ENCODE data around the gene TSPAN1.

Gene TSPAN1, protein sequence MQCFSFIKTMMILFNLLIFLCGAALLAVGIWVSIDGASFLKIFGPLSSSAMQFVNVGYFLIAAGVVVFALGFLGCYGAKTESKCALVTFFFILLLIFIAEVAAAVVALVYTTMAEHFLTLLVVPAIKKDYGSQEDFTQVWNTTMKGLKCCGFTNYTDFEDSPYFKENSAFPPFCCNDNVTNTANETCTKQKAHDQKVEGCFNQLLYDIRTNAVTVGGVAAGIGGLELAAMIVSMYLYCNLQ

DNA sequence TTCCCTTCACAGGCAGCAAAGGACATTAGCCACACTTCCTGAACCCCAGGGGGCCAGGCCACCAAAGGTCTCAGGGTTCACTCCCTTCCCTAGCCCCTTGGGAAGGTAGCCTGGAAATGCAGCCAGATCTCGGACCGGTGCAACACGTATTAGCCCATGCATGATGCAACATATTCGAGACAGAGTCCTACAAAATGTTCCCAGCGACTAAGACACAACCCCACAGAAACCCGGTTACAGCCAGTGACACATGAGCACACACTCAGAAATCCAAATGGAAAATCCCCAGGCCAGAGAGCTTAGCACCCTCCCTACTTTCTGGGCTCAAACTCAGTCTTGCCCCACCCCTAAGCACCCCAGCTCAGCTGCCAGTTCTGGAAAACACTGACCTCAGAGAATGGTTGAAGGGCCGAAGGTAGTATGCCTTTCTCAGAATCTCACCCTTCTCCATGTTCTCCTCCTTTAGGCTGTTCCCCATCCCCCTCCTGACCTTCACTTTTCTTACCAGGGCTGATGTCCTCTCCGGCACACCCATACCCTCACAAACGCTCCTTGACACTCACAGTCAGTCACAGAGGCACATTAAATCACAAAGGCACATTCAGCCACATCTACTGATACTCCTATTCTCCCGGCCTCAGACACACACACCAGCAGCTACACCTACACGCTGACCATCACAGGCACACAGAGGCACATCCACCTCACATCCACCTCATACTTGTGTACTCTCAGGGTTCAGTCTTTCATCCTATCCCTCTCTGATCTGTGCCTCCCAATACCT, at the start of gene TSPAN1:
TSS of gene TSPAN1 (plus strand) at position 640 of the 784 bp plus-strand sequence. CDS start 6,021 bp downstream, outside the sequence.
- DNase-seq = no peak

DNA sequence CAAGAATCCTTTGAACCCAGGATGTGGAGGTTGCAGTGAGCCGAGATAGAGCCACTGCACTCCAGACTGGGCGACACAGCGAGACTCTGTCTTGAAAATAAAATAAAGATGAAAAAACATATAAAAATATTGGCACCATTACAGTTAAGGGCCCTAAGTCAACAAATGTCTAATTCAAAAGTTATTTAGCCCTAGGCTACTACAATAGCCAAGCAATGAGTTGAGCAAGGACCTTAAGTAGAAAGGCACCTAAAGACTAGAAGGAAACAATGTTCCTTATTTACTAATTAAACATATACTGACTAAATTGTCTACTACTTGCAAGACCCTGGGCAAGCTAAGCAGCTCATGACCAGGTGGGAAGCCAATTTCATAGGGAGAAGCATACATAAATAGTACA, 46.5 kb upstream of the TSPAN1 start:
- no peak for DNase-seq

DNA sequence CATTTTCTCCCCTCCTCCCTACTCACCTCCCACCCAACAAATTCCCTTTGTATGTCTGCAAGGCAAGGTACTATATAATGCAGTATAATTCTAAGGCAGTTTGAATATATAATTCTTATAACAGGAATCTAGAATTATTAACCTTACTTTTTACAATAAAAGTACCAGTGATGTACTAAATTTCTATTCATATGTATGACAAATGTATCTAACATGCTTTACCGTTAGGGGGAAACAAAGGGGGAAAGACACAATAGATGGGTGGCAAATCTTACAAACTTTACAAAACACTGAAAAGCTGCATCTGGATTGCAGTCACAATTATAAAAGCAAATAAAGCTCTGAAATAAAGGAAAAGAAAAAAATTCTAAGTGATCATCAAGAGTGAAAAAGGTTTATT, 44.8 kb upstream of the TSPAN1 start:
- no peak for DNase-seq

DNA sequence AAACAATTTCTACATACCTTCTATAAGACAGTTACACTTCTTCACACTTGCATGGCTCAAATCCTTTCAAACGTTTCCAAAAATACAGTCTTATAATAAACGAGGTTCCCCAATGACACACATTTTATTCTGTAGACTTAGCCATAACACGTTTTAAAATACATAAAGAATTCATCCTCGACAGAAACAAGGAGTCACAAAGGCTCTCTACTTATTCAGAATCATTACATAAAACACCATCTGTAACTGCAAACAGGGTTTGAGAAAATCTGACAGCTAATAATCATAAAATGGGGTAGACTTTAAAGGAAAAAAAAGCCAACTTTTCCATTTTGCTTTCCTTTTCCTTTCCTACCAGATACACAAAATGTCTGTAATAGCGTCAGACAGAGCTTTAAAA, 44.3 kb upstream of the TSPAN1 start:
- no peak for DNase-seq

DNA sequence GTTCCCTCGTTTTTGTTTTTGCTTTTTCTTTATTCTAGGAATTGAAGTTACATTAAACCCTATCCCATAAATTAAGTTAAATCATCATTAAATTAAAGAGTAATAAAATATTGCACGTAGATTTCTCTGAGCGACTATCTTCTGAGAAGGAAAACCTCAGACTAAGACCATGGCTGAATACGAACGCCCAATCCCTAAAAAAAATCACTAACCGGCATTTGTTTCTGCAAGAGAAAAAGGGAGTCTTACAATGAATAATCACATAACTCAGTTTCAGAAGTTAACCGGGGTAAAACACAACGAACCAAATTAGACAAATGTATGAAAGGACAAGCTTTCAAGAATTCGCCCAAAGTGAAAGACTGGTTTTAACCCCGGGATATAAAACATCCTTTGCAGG, 43.8 kb upstream of the TSPAN1 start:
- no peak for DNase-seq

DNA sequence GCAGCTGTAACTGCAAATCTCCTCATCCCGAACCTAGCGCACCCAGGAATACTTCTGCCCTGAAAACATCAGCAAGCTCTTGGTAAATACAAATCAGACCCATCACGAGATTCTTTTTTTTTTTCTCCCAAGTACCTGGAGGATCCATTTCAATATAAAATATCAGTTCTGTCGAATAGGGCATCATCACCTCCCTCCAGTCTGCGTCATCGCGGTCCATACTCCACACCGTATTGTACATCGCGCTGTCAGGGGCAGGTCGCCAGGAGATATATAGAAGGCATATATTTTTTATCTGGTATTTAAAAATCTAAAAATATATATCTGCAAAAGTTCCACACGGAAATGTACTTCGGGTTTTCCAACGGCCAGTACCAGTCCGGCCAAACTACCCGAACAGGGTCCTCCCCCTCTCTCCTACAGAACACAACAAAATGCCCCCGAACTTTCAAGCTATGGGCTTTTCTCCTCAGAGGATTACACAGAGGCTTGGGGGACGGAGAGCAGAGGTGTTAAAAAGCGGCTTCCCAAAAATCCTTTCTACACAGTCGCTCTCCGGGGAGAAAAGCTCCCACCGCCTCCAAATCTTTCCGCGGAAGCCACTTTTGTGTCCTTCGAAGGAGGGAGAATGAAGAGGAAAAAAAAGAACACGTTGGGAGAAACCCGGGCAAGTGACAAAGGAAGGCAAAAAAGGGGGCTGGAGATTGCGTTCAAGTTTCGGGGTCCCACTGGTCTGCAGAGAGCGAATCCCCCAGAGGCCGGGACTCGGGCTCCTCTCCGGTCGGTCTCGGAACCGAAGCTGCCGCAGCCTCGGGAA, 43.0 kb upstream of the TSPAN1 start:
- peak; percentile 89 for DNase-seq

DNA sequence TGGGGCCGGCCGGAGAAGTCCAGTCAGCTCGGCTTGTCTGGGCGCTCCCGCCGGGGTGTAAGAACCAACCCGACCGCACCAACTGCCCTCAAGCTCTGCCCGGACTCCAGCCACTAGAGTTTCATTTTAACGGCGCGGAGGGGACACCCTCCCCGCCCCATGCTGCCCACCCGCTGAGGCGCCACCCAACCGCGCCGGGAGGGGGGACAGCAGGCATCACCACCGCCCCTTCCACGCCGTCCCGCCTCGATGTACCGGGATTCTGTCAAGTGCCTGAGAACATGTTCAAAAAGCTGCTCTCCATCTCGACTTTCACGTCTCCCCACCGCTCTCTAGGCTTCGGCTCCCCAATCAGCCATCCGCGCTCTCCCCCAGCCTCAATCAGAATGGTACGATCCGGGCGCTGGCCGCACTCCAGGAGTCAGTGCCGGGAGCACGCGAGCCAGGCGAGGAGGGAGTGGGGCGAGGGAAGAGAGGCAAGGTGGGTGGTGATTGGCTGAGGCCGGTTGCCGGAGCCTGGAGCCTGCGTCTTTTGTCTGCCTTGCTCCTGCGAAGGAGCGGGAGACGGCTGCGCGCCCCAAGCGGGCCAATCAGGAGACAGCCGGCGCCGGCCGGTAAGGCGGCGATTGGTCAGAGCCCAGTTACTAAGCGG, 42.2 kb upstream of the TSPAN1 start, which contains the start of gene PIK3R3:
TSS of gene PIK3R3 (minus strand) at position 101 of the 652 bp plus-strand sequence. CDS start 677 bp downstream, outside the sequence.
- peak; percentile 98 for DNase-seq

DNA sequence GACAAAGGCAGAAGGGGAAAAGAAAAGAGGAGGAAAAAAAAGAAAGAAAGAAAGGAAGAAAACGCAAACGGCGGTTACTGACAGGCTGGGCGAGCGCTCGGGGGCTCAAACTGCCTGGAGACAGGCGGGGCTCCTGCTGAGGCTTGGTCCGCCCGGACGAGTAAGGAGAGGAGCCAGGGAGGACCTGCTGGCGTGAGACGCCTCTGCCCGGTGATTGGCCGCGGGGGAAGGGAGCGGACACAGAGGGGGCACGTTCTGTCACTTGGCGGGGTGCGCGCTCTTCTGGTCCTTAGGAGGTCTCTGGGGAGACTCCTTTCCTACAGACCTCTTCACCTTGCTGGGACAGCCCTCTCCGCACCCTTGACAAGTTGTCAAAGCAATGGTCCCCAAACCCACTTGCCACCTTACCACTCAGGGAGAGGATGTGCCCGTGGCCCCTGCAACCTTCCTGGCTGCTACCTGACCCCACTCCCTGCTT, 41.7 kb upstream of the TSPAN1 start:
- DNase-seq = peak; percentile 97

DNA sequence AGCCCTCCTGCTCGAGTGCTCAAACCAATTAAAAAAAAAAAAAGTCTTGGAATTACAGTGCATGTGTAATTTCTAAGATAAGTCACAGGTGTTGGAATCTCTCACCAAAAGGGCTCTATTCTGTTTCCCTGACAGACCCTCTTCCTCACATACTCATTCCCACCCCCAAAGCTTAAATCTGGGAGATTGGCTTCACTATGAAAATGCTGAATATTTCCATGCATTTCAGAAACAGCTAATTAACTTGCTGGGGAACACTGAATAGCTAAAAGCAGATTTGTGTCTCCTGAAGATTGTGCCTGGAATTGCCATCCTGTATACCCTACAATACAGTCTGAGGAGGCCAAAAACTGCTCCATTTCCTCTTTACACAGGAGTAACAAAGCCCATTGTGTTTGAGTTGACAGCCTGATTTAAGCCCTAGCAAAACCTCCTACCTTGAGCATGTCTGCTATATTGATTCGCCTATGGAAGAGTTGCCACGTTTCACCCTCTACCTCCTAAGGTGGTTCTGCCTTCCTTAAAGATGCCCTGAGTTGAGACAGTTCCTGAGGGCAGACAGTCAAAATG, 41.0 kb upstream of the TSPAN1 start:
- DNase-seq = peak; percentile 10

DNA sequence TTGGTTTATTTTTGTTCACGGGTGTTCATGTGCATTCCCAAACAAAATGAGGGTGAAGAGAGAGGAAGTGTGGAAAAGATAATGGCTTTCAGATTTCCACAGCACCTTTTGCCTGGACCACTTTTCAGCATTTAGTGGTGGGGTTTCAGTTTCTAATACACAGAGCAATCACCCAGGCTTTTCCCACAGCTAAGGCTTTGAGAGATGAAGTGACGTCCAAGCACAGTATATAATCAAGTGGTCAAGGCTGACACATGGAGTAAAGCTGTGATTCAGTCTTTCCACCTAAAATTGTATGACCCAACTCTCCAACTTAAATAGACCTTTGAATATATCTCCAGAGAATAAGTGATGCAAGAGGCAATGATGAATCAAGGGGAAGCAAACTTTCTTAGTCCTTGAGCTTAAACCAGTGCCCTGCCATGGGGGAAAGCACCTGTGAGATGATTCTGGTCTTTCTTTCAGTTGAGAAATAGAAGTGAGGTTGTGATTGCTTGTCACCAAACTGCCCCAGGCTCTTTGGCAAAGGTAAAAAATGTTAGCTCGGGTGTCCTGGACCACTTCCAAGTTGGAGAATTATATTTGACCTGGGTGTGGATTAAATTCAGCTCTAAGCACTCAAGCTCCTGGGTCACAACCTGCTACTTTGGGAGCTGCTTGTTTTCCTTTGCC, 40.1 kb upstream of the TSPAN1 start:
- peak; percentile 83 for DNase-seq

DNA sequence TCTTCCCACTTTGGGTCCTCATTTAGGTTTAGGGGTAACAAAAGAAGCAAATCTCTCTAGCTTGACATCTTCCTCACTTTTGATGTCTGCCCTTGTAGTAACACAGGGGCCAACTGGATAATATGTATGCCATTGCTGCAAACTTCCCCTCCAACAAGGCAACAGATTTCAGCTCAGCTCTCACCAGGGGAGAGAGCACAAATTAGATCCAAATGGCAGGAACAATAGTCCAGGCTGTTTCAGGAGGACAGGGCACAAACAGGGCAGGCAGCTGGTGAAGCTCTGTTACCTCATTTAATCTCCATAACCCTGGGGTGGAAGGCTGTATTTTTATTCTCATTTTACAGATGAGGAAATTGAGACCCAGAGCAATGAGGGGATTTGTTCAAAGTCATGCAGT, 38.2 kb upstream of the TSPAN1 start:
- no peak for DNase-seq

DNA sequence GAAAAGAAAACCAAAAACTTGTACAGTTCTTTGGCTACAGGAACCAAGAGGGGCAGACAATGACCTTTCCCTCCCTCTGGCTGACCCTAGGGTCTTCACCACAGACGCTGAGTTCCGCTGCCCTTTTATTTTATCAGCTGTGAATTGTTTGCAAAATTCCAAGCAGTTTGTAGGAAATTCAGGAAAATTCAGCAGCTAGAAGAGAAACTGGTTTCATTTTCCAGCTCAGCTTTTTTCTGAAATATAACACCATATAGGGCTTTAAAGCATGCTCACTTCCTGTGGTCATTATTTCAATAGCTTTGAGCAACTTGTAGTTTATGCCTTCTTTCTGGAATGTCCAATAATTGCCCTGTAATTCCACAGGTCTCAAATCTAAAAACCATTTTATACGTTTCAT, 37.0 kb upstream of the TSPAN1 start:
- no peak for DNase-seq

DNA sequence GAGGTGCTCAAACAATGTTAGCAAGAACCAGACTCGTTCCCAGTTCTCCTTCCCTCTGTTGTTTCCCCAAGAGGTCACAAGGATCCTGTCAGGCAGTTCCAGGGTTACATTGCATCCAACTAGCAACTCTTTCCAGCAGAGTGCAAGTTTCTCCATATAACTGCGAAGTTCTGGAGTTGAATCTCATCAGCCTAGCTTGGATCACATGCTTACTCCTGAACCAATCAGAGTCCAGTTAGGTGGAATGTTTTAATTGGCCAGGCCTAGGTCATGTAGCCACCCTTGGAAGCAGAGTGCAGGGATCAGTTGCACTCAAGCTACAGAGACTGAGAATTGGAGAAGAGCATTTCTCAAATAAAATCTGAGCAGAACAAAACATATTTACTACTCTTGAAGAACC, 26.6 kb upstream of the TSPAN1 start:
- no peak for DNase-seq

DNA sequence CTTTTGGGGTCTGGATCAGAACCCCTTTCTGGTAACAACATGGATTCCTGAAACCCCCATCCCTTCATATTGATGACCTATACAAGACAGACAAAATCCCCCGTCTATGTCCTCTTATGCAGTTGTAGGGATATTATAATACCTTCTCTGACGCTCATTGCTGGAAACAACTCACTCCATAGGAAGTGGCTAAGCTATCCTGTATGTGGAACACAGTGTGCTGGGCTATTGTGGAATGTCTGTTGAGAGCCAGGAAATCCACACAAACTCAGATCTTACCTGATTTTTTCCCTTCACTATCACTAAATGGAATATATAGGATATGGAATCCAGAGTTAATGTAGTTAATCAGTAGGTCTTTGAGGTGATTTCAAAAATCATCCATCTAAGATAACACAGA, 24.8 kb upstream of the TSPAN1 start:
- DNase-seq = no peak

DNA sequence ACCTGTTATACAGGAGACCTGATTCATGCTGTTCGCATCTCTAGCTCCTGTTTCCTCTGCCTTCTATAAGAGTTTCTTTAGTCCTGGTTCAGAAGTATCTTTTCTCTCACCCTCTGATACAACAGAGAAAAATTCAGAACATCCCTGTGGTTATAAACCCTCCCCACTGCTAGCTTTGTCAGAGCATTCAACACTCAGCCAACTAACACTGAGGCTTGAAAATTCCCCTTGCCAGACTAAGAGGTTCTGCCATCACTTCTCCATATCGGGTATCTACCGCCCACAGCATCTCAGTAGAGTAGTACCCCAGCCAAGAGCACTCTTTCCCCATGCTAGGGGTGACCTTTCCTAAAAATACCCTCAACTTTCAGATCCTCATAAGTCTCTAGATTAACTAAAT, 22.9 kb upstream of the TSPAN1 start:
- no peak for DNase-seq

DNA sequence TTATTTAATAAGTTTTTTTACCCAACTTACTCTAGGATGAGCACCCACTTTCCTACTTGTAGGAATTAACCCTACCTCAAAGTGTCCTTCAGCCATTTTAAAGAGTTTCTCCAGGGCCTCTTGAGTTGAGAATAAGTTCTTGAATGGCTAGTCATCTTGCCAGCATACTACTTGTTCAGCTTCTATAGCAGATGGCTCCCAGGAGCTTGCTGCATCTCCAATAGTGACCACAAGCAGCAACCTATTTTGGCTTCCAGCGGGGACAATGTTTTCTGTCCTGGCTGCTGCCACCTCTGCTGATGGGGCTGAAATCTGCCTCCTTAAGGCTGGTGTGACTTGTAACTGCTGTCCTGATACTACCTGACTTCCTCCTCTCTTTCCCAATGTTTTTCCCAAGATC, 21.7 kb upstream of the TSPAN1 start:
- peak; percentile 82 for DNase-seq

DNA sequence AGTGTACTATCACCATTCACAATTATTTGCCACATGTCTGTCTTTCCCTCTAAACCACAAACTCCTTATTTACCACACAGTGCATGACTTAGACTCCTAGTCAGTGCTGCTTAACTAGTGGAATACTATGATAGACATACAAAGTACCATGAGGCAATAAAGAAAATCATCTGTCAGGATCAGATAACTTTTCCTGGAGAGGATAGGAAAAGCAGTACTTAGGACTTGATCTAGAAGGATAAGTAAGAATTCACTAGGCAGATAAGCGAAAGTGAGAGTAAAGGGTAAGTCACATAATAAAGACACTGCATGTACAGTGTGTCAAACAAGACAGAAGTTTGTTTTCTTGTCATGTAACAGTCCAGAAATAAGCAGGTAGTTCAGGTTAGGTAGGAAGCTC, 21.2 kb upstream of the TSPAN1 start:
- DNase-seq = no peak

DNA sequence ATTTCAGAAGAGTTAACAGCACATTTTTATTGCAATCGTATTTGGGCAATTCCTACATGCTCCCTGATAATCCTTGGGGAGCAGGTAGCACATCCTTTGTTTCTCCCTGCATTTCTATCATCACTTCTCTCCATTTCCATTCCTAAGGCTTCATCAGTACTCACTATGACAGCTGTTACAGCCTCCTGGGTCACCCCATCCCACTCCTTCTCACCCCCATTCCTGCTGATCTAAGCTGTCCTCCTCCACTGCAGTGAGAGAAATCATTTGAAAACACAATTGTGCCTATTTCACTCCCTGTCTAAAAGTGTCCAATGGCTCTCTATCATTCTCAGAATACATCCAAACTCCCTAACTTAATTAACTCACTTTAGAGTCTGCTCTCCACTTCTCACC, 17.0 kb upstream of the TSPAN1 start:
- DNase-seq = no peak

DNA sequence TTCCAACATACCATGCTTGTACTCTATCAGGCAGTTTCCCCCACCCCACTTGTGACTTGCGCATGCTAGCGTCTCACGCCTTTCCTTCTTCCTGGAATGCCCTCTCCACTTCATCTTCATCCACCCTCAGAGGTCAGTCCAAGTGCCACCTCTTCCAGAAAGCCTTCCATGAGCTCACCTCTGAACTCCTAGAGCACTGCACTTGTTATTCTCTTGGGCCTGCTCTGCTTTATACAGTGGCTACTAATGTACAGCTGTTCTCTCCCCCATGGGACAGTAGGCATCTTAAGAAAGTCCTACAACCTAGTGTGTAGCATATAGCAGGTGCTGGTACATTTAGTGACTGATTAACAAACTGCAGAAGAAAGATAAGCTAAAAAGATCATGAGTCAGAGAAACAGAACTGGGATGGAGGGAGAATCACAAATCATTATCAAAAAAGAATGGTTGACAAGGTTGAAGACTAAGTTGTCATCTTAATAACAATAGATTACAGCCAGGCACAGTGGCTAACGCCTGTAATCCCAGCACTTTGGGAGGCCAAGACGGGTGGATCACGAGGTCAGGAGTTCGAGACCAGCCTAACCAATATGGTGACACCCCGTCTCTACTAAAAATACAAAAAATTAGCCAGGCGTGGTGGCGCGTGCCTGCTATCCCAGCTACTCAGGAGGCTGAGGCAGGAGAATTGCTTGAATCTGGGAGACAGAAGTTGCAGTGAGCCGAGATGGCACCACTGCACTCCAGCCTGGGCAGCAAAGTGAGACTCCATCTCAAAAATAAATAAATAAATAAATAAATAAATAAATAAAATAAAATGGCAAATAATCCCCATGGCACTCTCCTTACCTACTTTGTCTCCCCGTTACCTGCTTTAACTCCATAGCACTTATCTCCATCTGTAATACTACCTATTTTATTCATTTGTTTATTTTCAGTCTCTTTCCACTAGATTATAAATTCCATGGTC, 16.3 kb upstream of the TSPAN1 start:
- no peak for DNase-seq

DNA sequence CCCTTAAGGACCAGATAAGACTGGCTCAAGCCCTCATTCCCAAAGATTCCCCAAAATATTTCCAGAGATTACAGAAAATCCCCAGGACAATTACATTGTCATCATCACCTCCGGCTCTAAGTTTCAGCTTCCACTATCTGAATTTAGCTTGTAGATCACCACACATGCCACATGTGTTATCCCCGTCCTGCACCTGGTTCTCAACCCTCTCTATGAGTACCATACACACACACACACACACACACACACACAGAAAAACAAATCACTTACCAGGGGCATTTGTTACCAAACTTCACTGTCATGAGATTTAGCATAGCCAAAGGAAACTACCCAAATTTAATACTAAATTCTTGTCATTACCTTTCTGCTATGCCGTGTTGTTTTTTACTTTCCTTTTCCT, 15.4 kb upstream of the TSPAN1 start:
- no peak for DNase-seq

DNA sequence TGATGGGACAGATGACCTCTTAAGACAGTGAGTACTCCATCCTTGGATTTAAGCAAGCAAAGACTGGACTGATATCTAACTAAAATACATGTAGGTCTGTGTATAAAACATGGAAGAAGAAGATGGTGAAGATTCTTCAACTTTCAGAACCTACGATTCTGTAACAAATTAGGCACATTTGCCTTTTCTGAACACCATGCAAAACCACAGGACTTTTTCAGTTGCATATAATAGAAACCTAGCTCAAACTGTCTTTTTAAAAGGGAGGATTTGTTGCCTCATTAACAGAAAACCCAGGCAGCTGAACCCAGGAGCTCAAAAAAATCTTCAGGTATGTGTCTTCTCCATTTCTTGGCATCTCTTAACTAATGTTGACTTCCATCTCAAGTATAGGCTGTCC, 14.7 kb upstream of the TSPAN1 start:
- no peak for DNase-seq

All from DMS79 (cell line).